Stimulated activated CD8-positive, alpha-beta memory T cell treated with anti-CD3 and anti-CD28 coated beads, Interleukin-15, amount 100 ng/mL, for 24 hours (primary cell): ENCODE results near the gene KCTD10.

Source experiments
- DNase-seq: peaks from one replicate; pipeline ENCODE4 v3.0.0-alpha.2; 2020; ENCODE audit warnings: low read depth

KCTD10 gene

GRCh38 chr12:109494348-109494881 is 17.3 kb upstream of the KCTD10 start:
- no peak for DNase-seq

- no peak for DNase-seq
Measured at GRCh38 chr12:109493938-109494337, 16.8 kb upstream of the KCTD10 start.

- DNase-seq = no peak
Measured at GRCh38 chr12:109493090-109493489, 16.0 kb upstream of the KCTD10 start.

- no peak for DNase-seq
Measured at GRCh38 chr12:109492371-109492770, 15.3 kb upstream of the KCTD10 start.

- no peak for DNase-seq
Measured at GRCh38 chr12:109491671-109492070, 14.6 kb upstream of the KCTD10 start.

GRCh38 chr12:109489955-109490565 is 13.0 kb upstream of the KCTD10 start:
- DNase-seq = no peak

- no peak for DNase-seq
Measured at GRCh38 chr12:109489016-109489954, 12.2 kb upstream of the KCTD10 start.

- DNase-seq = no peak
Measured at GRCh38 chr12:109488051-109488665, 11.1 kb upstream of the KCTD10 start.

- DNase-seq = no peak
Measured at GRCh38 chr12:109487181-109488050, 10.3 kb upstream of the KCTD10 start.

GRCh38 chr12:109485201-109485600 is 8.1 kb upstream of the KCTD10 start:
- no peak for DNase-seq

- DNase-seq = no peak
Measured at GRCh38 chr12:109483346-109483745, 6.2 kb upstream of the KCTD10 start.

GRCh38 chr12:109482894-109483293 is 5.8 kb upstream of the KCTD10 start:
- no peak for DNase-seq

GRCh38 chr12:109482491-109482890 is 5.4 kb upstream of the KCTD10 start:
- DNase-seq = no peak

GRCh38 chr12:109481863-109482262 is 4.8 kb upstream of the KCTD10 start:
- no peak for DNase-seq

- no peak for DNase-seq
Measured at GRCh38 chr12:109480356-109480755, 3.3 kb upstream of the KCTD10 start.

- no peak for DNase-seq
Measured at GRCh38 chr12:109479761-109480160, 2.7 kb upstream of the KCTD10 start.

- no peak for DNase-seq
Measured at GRCh38 chr12:109477963-109478315, 839 bp upstream of the KCTD10 start.

GRCh38 chr12:109476807-109477184 is 304 bp downstream of the KCTD10 start:
- no peak for DNase-seq

- no peak for DNase-seq
Measured at GRCh38 chr12:109475993-109476806, 900 bp downstream of the KCTD10 start.

- no peak for DNase-seq
Measured at GRCh38 chr12:109475121-109475520, 2.0 kb downstream of the KCTD10 start.
